Heart left ventricle (tissue), 13 donors: ENCODE results near the gene C4BPB.

Experiments used
- POLR2A ChIP-seq, 2 donors: fragments of 450-650 bp; IDR thresholded peaks; one replicate each; pipeline ENCODE4 v1.6.1; 2017; ENCODE audit warnings: antibody characterized with exemption in 2 of 2, mild to moderate bottlenecking in 2 of 2, moderate library complexity in 2 of 2
- TF ChIP-seq, protein P1 (sequence below), 12 donors: fragments of 200-600 bp; sonication (generic) in 4 of 12; IDR thresholded peaks; one replicate each; pipeline versions ENCODE4 v1.5.0 to v1.8.0; 2018 to 2022; ENCODE audit warnings: antibody characterized with exemption in 12 of 12, mild to moderate bottlenecking in 5 of 12
- donor health status: ischemic (EF 13 %, LVEDD 7.1; RV severe dilation, severe dysfunction).
- donor health status: DM: no; HTN: yes; CAD: no.
- donor health status: DM: no; HTN: no; CAD: no.
- donor health status: ischemic (EF 25% LVEDD 6.9; RV normal size, moderate dysfunction).
- donor health status: ischemic (EF 25% LVEDD 5.7; RV mildly dilated, moderate dysfunction).
- donor health status: ischemic (EF 35%, LVEDD 5.7; RV mildly dilated, moderate dysfunction).
- donor health status: nonischemic (EF 11% LVEDD 7.7; RV severe dilation, severe dysfunction).
- donor health status: DM: yes; HTN: yes; CAD: no.
- donor health status: PGD.
- donor health status: ischemic (EF 29% LVEDD 5.4; RV normal size, mild dysfunction).
- donor health status: nonischemic (EF 23%, LVEDD 6.1; RV moderate dilation, normal function).

DNA sequence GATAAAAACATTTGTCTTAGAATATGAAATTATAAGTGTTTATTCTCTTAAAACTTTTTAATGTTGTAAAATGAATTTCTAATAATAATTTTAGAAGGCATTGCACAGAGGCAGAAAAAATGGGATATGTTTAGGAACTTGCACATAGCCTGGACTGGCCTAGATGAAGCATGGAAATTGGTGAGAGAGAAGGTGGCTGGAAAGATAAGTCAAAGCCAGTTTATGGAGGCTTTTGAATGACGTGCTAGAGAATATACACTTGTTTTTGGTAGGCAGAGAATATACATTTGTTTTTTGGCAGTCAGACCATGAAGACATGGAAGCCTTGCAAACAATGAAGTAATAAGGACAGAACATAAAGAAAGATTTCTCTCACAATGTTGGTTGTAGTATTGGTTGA, 13.1 kb downstream of the C4BPB start:
- TF ChIP-seq, protein P1, sequence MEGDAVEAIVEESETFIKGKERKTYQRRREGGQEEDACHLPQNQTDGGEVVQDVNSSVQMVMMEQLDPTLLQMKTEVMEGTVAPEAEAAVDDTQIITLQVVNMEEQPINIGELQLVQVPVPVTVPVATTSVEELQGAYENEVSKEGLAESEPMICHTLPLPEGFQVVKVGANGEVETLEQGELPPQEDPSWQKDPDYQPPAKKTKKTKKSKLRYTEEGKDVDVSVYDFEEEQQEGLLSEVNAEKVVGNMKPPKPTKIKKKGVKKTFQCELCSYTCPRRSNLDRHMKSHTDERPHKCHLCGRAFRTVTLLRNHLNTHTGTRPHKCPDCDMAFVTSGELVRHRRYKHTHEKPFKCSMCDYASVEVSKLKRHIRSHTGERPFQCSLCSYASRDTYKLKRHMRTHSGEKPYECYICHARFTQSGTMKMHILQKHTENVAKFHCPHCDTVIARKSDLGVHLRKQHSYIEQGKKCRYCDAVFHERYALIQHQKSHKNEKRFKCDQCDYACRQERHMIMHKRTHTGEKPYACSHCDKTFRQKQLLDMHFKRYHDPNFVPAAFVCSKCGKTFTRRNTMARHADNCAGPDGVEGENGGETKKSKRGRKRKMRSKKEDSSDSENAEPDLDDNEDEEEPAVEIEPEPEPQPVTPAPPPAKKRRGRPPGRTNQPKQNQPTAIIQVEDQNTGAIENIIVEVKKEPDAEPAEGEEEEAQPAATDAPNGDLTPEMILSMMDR (IDR thresholded peaks at IDR 0.05), result no peak
- TF ChIP-seq POLR2A (IDR thresholded peaks at IDR 0.05), result no peak
